ENCODE results near the gene SEC16A.

Gene SEC16A

DNA sequence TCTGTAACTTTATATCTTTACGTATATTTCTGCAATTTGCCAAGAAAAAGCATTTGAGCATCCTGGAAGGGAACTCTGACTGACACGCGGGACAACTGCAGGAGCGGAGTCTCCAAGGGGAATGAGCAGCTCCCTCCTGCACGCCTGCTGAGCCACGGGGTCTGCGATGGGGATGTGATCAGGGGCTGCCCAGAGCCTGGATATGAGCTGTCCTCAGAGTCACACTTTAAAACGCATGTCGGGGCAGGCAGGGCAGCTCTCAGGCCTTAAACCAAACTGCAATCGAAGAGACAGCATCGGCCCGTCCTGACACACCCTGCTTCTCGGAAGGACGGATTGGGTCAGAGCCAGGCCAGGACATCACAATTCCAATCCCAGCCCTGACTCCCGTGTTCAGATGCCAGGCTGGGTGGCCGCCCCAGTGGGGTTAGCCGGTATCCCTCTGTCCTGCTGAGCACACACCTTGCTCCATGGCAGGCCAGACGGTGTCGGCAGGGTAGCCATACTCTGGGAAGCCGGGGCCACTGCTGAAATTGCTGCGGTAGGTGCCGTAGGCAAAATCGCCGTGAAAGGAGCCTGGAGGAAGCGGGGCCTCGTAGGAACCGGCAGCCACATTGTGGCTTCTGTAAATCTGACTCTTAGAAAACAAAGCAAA is 17.2 kb downstream of the SEC16A start:
- no peak for DNase-seq

GRCh38 chr9:136464241-136464640 is 18.6 kb downstream of the SEC16A start:
- DNase-seq = no peak

GRCh38 chr9:136463578-136463977 is 19.3 kb downstream of the SEC16A start:
- no peak for DNase-seq

- no peak for DNase-seq
These were observed 20.2 kb downstream of the SEC16A start for GRCh38 chr9:136462664-136463063.

- DNase-seq = no peak
These were observed 22.0 kb downstream of the SEC16A start for GRCh38 chr9:136460772-136461325.

- no peak for DNase-seq
These were observed 23.4 kb downstream of the SEC16A start for GRCh38 chr9:136459425-136459824.

GRCh38 chr9:136457326-136457725 is 25.5 kb downstream of the SEC16A start:
- no peak for DNase-seq

GRCh38 chr9:136456258-136456657 is 26.6 kb downstream of the SEC16A start:
- DNase-seq = no peak

- no peak for DNase-seq
These were observed 27.5 kb downstream of the SEC16A start for GRCh38 chr9:136455043-136456002.

DNA sequence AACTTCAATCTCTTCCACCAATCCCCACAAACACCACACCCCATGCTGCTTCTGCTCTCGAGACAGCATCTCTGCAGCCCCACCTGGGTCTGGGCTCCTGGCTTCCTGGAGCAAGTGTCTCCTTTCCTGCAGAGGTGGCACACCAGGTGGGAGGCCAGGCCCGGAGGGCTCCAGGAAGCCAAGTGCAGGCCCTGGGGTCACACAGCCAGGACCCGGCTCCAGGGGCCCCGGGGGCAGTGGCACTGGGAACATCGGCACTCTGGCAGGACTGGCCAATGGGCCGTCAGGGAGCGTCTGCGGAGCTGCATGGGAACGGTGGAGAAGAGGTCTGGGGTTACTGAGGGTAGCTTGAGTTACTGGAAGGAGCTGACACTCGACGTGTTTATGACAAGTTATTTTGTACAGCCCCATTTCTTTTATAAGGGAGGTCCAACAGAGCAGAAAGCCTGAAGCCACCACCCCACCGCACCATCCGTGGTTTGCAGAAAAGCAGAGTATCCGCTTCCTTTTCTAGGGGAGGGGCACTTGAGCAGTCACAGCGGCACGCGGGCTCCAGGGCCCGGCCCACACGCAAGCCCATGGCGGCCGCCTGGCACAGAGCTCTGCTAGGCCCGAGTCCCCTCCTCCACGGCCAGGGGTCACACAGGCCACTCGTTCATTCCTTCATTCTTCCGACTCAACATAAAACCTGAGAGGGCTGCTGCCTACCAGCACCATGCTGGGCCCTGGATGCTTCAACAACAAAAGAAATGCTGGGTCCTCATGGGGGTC is 28.6 kb downstream of the SEC16A start:
- no peak for DNase-seq

DNA sequence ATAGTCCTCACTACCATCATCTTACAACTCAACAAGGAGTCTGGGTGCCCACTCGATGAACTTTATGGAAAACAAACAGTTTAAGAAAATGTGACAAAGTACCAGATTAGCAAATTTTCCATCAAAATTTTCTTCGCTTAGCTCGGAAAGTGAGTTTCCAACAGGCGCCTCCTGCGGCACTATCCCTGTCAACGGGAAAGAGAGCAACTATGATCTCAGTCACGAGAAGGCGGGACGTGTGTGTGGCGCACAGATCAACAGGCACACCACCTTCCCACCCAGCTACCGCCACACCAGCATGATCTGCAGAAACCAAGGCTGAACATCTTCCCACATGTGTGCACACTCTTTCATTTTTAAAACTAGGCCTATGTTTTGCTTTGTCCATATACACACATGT is 29.5 kb downstream of the SEC16A start:
- DNase-seq = no peak

DNA sequence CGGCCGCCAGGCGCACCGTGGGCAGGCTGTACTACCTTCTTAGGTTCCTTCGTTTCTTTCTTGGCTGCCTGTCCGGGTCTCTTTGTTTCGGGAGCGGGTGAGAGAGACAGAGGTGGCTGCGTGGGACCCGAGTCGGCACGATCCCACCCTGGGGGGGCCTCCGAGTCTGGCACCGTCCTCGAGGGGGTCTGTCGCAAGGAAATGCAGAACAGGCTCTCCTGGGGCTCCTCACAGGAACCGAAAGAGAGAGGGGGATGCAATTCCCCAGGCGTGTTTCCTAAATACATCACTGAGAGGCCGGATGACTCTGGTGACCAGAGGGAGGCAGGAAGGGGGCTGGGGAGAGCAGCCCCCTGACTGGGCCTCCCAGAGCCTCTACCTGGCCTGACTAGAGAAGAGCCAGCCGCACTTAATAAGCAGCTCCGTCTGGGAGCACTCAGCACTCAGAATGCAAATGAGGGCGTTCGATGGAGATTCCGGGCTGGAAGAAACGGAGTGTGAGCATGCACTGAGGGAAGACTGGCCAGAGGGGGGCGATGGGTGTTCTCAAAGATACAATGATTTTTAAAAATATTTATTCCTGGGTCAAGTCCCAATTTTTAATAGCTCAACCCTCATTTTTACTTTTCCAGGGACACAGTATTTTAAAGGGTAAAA is 31.5 kb downstream of the SEC16A start:
- DNase-seq = no peak

DNA sequence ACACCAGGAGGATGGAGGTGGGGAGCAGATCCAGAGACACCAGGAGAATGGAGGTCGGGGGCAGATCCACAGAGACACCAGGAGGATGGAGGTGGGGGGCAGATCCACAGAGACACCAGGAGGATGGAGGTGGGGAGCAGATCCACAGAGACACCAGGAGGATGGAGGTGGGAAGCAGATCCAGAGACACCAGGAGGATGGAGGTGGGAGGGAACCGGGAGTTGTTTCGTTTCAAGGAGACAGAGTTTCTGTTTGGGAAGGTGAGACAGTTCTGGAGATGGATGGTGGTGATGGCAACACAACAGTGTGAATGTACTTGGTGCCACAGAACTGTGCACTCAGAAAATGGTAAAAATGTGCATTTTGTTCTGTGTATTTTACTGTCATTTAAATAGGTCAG is 34.2 kb downstream of the SEC16A start:
- DNase-seq = no peak

GRCh38 chr9:136447173-136447778 is 35.6 kb downstream of the SEC16A start:
- no peak for DNase-seq

GRCh38 chr9:136445799-136446198 is 37.0 kb downstream of the SEC16A start:
- DNase-seq = no peak

GRCh38 chr9:136444102-136444501 is 38.7 kb downstream of the SEC16A start:
- no peak for DNase-seq

- no peak for DNase-seq
These were observed 39.2 kb downstream of the SEC16A start for GRCh38 chr9:136443687-136444086.

GRCh38 chr9:136443087-136443486 is 39.8 kb downstream of the SEC16A start:
- DNase-seq = no peak

- DNase-seq = no peak
These were observed 40.6 kb downstream of the SEC16A start for GRCh38 chr9:136442265-136442664.

- no peak for DNase-seq
These were observed 41.1 kb downstream of the SEC16A start for GRCh38 chr9:136441681-136442245.

GRCh38 chr9:136441191-136441680 is 41.6 kb downstream of the SEC16A start:
- no peak for DNase-seq
